Fibroblast of gingiva (primary cell): ENCODE results near the gene SERPINB8.
A peak's percentile ranks its signal among the peaks of the same experiment; 100 is the strongest.
"Not testable (repeated sequence)": the region's sequence is repeated elsewhere in the genome, so short reads cannot be mapped to it uniquely, and the experiment has no call there.

Experiments used
- DNase-seq: peaks from one replicate; pipeline ENCODE4 v3.0.0-alpha.2; 2011; ENCODE audit warnings: low read depth

SERPINB8 gene

GRCh38 chr18:63969942-63970808 lies at the start of gene SERPINB8:
Gene SERPINB8 (plus strand): TSS chr18:63970081. CDS start chr18:63978309, 8,228 bp downstream.
- peak; percentile 95 for DNase-seq

GRCh38 chr18:63922049-63922448 lies 47.8 kb upstream of the SERPINB8 start:
- DNase-seq = no peak

GRCh38 chr18:63924551-63924950 lies 45.3 kb upstream of the SERPINB8 start:
- DNase-seq = no peak

- DNase-seq = no peak
Measured at GRCh38 chr18:63928331-63928730, 41.5 kb upstream of the SERPINB8 start.

- not testable (repeated sequence) for DNase-seq
Measured at GRCh38 chr18:63929369-63929768, 40.5 kb upstream of the SERPINB8 start.

- DNase-seq = no peak
Measured at GRCh38 chr18:63930773-63931354, 39.0 kb upstream of the SERPINB8 start.

GRCh38 chr18:63936156-63936931 lies 33.5 kb upstream of the SERPINB8 start:
- DNase-seq = peak; percentile 52

- no peak for DNase-seq
Measured at GRCh38 chr18:63936932-63937393, 32.9 kb upstream of the SERPINB8 start.

GRCh38 chr18:63940008-63940407 lies 29.9 kb upstream of the SERPINB8 start:
- no peak for DNase-seq

- not testable (repeated sequence) for DNase-seq
Measured at GRCh38 chr18:63940543-63941050, 29.3 kb upstream of the SERPINB8 start.

- DNase-seq = no peak
Measured at GRCh38 chr18:63947051-63947790, 22.7 kb upstream of the SERPINB8 start.

- DNase-seq = no peak
Measured at GRCh38 chr18:63949068-63949737, 20.7 kb upstream of the SERPINB8 start, which contains the start of gene HMSD. Gene HMSD (plus strand): TSS chr18:63949301. CDS start chr18:63953456, 4,155 bp downstream.

- DNase-seq = no peak
Measured at GRCh38 chr18:63951302-63951705, 18.6 kb upstream of the SERPINB8 start.

GRCh38 chr18:63953811-63954210 lies 16.1 kb upstream of the SERPINB8 start:
- no peak for DNase-seq

- no peak for DNase-seq
Measured at GRCh38 chr18:63956755-63957154, 13.1 kb upstream of the SERPINB8 start.

- DNase-seq = no peak
Measured at GRCh38 chr18:63960891-63961290, 9.0 kb upstream of the SERPINB8 start.

GRCh38 chr18:63961435-63961980 lies 8.4 kb upstream of the SERPINB8 start:
- no peak for DNase-seq

GRCh38 chr18:63962137-63962536 lies 7.7 kb upstream of the SERPINB8 start:
- no peak for DNase-seq

GRCh38 chr18:63963615-63964256 lies 6.1 kb upstream of the SERPINB8 start:
- DNase-seq = peak; percentile 63

GRCh38 chr18:63964908-63965307 lies 5.0 kb upstream of the SERPINB8 start:
- DNase-seq = no peak
